Measurements from ENCODE around the gene LRRC30. TPM values are rescaled to one million over a fixed set of nuclear protein-coding genes. Genes with fewer than 3 reads are reported as not detected.
A peak's percentile ranks its signal among the peaks of the same experiment; 100 is the strongest.

LRRC30 gene
- total RNA-seq, 4 donors from 2014 or later, result 2.1 to 6.2 (median 5.0) TPM

DNA sequence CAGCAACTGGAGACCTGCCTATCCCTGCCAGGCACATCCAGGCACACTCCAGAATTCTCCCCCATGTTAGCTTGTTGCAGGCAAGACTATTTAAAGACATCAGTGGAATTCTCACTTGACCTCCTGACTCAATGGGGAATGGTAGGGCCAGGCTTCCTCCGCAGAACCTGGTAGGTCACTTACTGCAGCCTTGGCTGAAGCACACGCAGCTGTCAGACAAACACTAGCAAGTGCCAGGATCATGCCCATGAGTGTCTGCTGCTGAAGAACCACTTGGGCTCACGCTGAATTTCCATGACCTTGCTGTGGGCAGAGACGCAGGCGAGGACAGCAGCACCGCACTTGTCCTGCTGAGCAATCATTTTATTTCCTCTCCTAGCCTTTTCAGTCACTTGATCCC, 3.2 kb downstream of the LRRC30 start:
- in situ Hi-C loops (cut with MboI; ENCODE audit: low sequenced_read_pairs in 4 of 4), result loop anchor here (25.0 kb wide), 3 partner anchors 328 to 1878 kb away; partner anchors contain the start of genes PTPRM (in 2 of the 4), NDUFV2 (in 1 of the 4) and RAB12 (in 1 of the 4)
- Histone ChIP-seq H3K27me3 (no peaks in the 10 kb centered on the region), H3K4me3 (peak overlapping the region; percentile 39 to 61 (median 54)), H3K4me1 (peaks cover 53 to 58% of the 10 kb centered on the region in 2 donors), H3K9me3 (no peaks in the 10 kb centered on the region), H3K36me3 (no peaks in the 10 kb centered on the region), H3K27ac (peak overlapping the region; percentile 91 to 94 (median 92))
- intact Hi-C loops (cut with DNase I; ENCODE audit: low total_unique reads), result loop anchor here (5.0 to 10.0 kb wide), 5 partner anchors 489 to 1901 kb away; partner anchors contain the start of gene ANKRD12
- TF ChIP-seq, protein P1, sequence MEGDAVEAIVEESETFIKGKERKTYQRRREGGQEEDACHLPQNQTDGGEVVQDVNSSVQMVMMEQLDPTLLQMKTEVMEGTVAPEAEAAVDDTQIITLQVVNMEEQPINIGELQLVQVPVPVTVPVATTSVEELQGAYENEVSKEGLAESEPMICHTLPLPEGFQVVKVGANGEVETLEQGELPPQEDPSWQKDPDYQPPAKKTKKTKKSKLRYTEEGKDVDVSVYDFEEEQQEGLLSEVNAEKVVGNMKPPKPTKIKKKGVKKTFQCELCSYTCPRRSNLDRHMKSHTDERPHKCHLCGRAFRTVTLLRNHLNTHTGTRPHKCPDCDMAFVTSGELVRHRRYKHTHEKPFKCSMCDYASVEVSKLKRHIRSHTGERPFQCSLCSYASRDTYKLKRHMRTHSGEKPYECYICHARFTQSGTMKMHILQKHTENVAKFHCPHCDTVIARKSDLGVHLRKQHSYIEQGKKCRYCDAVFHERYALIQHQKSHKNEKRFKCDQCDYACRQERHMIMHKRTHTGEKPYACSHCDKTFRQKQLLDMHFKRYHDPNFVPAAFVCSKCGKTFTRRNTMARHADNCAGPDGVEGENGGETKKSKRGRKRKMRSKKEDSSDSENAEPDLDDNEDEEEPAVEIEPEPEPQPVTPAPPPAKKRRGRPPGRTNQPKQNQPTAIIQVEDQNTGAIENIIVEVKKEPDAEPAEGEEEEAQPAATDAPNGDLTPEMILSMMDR (IDR thresholded peaks at IDR 0.05 in 4 of 5, conservative IDR thresholded peaks at IDR 0.05 in 1 of 5), result no peak
- TF ChIP-seq POLR2A (IDR thresholded peaks at IDR 0.05), result peak in 1 of 2 donors; percentile 49
- ATAC-seq, result peak; percentile 63 to 64
- DNase-seq, result peak; percentile 92 to 95

DNA sequence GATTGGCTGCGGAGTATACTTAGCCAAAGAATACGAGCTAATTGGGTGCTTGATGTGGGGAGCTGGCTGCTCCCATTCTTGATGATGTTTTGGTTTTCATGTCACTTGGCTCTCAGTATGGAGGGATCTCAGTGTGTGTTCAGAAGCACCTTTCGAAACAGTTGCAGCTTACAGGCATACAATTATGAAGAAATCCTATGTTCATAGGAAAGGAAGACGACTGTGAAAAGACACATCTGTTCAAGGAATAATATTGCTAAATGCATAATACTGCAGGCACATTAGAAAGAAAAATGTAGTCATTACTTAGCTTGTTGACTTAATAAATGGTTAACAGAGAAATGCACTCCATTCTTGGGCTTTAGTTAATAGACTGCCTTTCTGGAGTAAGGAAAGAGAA, 4.1 kb downstream of the LRRC30 start:
- H3K9me3 ChIP-seq, result no peaks in the 10 kb centered on the region
- TF ChIP-seq, protein P1 (IDR thresholded peaks at IDR 0.05 in 4 of 5, conservative IDR thresholded peaks at IDR 0.05 in 1 of 5), result no peak
- no peak for TF ChIP-seq POLR2A (IDR thresholded peaks at IDR 0.05)
- ATAC-seq (peak; percentile 5 to 31), DNase-seq (peak in 1 of 2 donors; percentile 52)
- no peaks in the 10 kb centered on the region for H3K27me3 ChIP-seq
- H3K36me3 ChIP-seq, result no peaks in the 10 kb centered on the region
- in situ Hi-C loops (cut with MboI; ENCODE audit: low sequenced_read_pairs in 4 of 4), result loop anchor here (25.0 kb wide), 3 partner anchors 327 to 1877 kb away; partner anchors contain the start of genes PTPRM (in 2 of the 4), NDUFV2 (in 1 of the 4) and RAB12 (in 1 of the 4)
- H3K4me1 ChIP-seq, result peaks cover 53 to 59% of the 10 kb centered on the region in 2 donors
- H3K4me3 ChIP-seq, result peak overlapping the region in 3 of 4 donors; percentile 34 to 42 (median 35)
- intact Hi-C loops (cut with DNase I; ENCODE audit: low total_unique reads), result loop anchor here (5.0 to 10.0 kb wide), 5 partner anchors 490 to 1900 kb away; partner anchors contain the start of gene ANKRD12
- H3K27ac ChIP-seq, result peak overlapping the region; percentile 91 to 94 (median 92)

- TF ChIP-seq, protein P1 (IDR thresholded peaks at IDR 0.05 in 4 of 5, conservative IDR thresholded peaks at IDR 0.05 in 1 of 5), result no peak
- TF ChIP-seq POLR2A (IDR thresholded peaks at IDR 0.05), result no peak
- H3K27ac ChIP-seq, result peak overlapping the region; percentile 91 to 94 (median 92)
- no peaks in the 10 kb centered on the region for H3K9me3 ChIP-seq
- H3K27me3 ChIP-seq, result no peaks in the 10 kb centered on the region
- ATAC-seq (no peak), DNase-seq (no peak)
- peaks cover 49 to 53% of the 10 kb centered on the region in 2 donors for H3K4me1 ChIP-seq
- no peaks in the 10 kb centered on the region for H3K36me3 ChIP-seq
- in situ Hi-C loops (cut with MboI; ENCODE audit: low sequenced_read_pairs in 4 of 4) (loop anchor here (25.0 kb wide), 3 partner anchors 326 to 1876 kb away; partner anchors contain the start of genes PTPRM (in 2 of the 4), NDUFV2 (in 1 of the 4) and RAB12 (in 1 of the 4)), intact Hi-C loops (cut with DNase I; ENCODE audit: low total_unique reads) (loop anchor here (2.0 to 10.0 kb wide), 5 partner anchors 19 to 1899 kb away; partner anchors contain the start of gene ANKRD12)
- no peak overlapping the region for H3K4me3 ChIP-seq
Measured at GRCh38 chr18:7236072-7236471, 5.2 kb downstream of the LRRC30 start.

GRCh38 chr18:7236933-7237332, 6.0 kb downstream of the LRRC30 start:
- intact Hi-C loops (cut with DNase I; ENCODE audit: low total_unique reads), result loop anchor here (2.0 to 10.0 kb wide), 5 partner anchors 18 to 1898 kb away; partner anchors contain the start of gene ANKRD12
- peak in 1 of 2 donors; percentile 11 for TF ChIP-seq POLR2A (IDR thresholded peaks at IDR 0.05)
- TF ChIP-seq, protein P1 (IDR thresholded peaks at IDR 0.05 in 4 of 5, conservative IDR thresholded peaks at IDR 0.05 in 1 of 5), result no peak
- peak overlapping the region; percentile 91 to 94 (median 92) for H3K27ac ChIP-seq
- H3K4me1 ChIP-seq, result peaks cover 49 to 53% of the 10 kb centered on the region in 2 donors
- no peaks in the 10 kb centered on the region for H3K27me3 ChIP-seq
- peak in 1 of 2 donors; percentile 16 for ATAC-seq
- H3K4me3 ChIP-seq, result no peak overlapping the region
- in situ Hi-C loops (cut with MboI; ENCODE audit: low sequenced_read_pairs in 4 of 4), result loop anchor here (25.0 kb wide), 3 partner anchors 325 to 1875 kb away; partner anchors contain the start of genes PTPRM (in 2 of the 4), NDUFV2 (in 1 of the 4) and RAB12 (in 1 of the 4)
- no peaks in the 10 kb centered on the region for H3K36me3 ChIP-seq
- H3K9me3 ChIP-seq, result no peaks in the 10 kb centered on the region
- peak; percentile 59 to 60 for DNase-seq
